Body of pancreas (tissue), 4 donors: Measurements from ENCODE around the gene PRPF18. TPM values are rescaled to one million over a fixed set of nuclear protein-coding genes. Genes with fewer than 3 reads are reported as not detected.

Experiments
- ATAC-seq: fragments of 150-250 bp; one replicate; pipeline ENCODE4 v1.9.1; 2016
- DNase-seq, 4 donors: peaks; one replicate each; pipeline ENCODE4 v3.0.0-alpha.2; 2019
- H3K27ac ChIP-seq, 4 donors: fragments of 200-600 bp; sonication (generic); 1 replicate in 3 of 4; 2 replicates in 1 of 4; pipeline versions ENCODE4 v1.5.1 to v1.6.1; 2016 to 2019; ENCODE audit warnings: mild to moderate bottlenecking in 1 of 4, mixed read lengths in 1 of 4, moderate library complexity in 1 of 4
- H3K27me3 ChIP-seq, 2 donors: fragments of 200-600 bp; sonication (generic); one replicate each; pipeline ENCODE4 v1.6.0; 2016; ENCODE audit warnings: mild to moderate bottlenecking in 1 of 2
- H3K36me3 ChIP-seq, 2 donors: fragments of 200-600 bp; sonication (generic); replicated peaks in 1 of 2; 2 replicates each; pipeline ENCODE4 v1.5.1; 2016; ENCODE audit warnings: low read depth in 2 of 2; ENCODE audit not compliant: insufficient read depth in 1 of 2
- H3K4me1 ChIP-seq: fragments of 200-600 bp; sonication (generic); one replicate; pipeline ENCODE4 v1.6.0; 2016
- H3K4me3 ChIP-seq, 2 donors: fragments of 200-600 bp; sonication (generic); 1 replicate in 1 of 2; 2 replicates in 1 of 2; pipeline ENCODE4 v1.5.1; 2016 to 2019
- H3K9me3 ChIP-seq, 3 donors: fragments of 200-600 bp; sonication (generic); 1 replicate in 2 of 3; 2 replicates in 1 of 3; pipeline ENCODE4 v1.5.1; 2016
- CTCF ChIP-seq, 7 experiments: fragments of 450-650 bp in 4 of 7; fragments of 200-600 bp in 3 of 7; sonication (generic) in 3 of 7; IDR thresholded peaks; one replicate each; pipeline ENCODE4 v1.5.1; 2016 to 2019; ENCODE audit warnings: antibody characterized with exemption in 7 of 7
- POLR2A ChIP-seq, 3 donors: fragments of 450-650 bp; IDR thresholded peaks; one replicate each; pipeline ENCODE4 v1.6.1; 2016; ENCODE audit warnings: antibody characterized with exemption in 3 of 3, mild to moderate bottlenecking in 2 of 3
- WGBS, 2 donors: methylation state at CpG; one replicate each; pipeline ENCODE4 v1.1.5; 2017; 5-methylcytosine and 5-hydroxymethylcytosine counted together
- intact Hi-C: fragments of 100-400 bp; cut with DNase I; formaldehyde crosslinking; loops from one replicate; pipeline ENCODE4 v1.15.1; 2023
- total RNA-seq, 2 donors: library from RNA; depleted of rRNA; stranded (reverse); fragments of >200 nt; gene quantifications; one replicate each; pipeline ENCODE4 v1.1.0, GENCODE V29; 2016

The PRPF18 gene
- total RNA-seq, 2 donors from 2014 or later: 13.8 to 22.8 TPM

DNA sequence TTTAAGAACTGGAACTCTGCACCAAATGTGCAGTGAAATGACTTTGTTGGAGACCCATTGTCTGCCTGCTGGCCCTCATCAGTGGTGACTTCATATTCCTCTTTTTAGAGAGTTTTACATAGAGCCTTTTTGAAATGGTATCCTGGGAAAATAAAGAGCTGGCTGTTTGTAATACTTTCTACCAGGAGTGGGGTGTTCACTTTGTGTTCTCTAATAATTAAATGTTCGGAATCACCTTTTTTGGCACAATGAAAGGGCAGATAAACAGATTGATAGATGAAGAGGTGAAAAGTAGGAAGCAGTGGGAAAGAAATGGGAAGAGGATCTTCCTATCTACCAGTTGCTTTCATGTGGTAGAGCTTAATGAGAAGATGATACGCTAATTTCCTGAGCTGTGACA lies 55.5 kb downstream of the PRPF18 start:
- TF ChIP-seq CTCF (IDR thresholded peaks at IDR 0.05) (no peak), POLR2A (IDR thresholded peaks at IDR 0.05) (no peak)
- peaks cover 7% of the 10 kb centered on the region for H3K4me1 ChIP-seq
- no peak overlapping the region for H3K4me3 ChIP-seq
- ATAC-seq (no peak), DNase-seq (no peak)
- H3K27me3 ChIP-seq: no peaks in the 10 kb centered on the region
- no peak overlapping the region for H3K27ac ChIP-seq
- H3K9me3 ChIP-seq: no peaks in the 10 kb centered on the region
- 96 to 98% methylated on average over 2 of the region's 2 CpGs for WGBS, 2 donors
- intact Hi-C loops: no loop called here
- peaks cover 5 to 11% of the 10 kb centered on the region in 2 donors for H3K36me3 ChIP-seq

- Histone ChIP-seq H3K9me3 (no peaks in the 10 kb centered on the region), H3K36me3 (peaks cover 5 to 12% of the 10 kb centered on the region in 2 donors), H3K27ac (no peak overlapping the region), H3K27me3 (no peaks in the 10 kb centered on the region), H3K4me3 (no peak overlapping the region), H3K4me1 (no peaks in the 10 kb centered on the region)
- intact Hi-C loops: no loop called here
- TF ChIP-seq CTCF (IDR thresholded peaks at IDR 0.05) (no peak), POLR2A (IDR thresholded peaks at IDR 0.05) (no peak)
- ATAC-seq: no peak
- WGBS, 2 donors: 88 to 96% methylated on average over 7 of the region's 7 CpGs
- DNase-seq: no peak
These were observed 56.3 kb downstream of the PRPF18 start for GRCh38 chr10:13643016-13643415.

DNA sequence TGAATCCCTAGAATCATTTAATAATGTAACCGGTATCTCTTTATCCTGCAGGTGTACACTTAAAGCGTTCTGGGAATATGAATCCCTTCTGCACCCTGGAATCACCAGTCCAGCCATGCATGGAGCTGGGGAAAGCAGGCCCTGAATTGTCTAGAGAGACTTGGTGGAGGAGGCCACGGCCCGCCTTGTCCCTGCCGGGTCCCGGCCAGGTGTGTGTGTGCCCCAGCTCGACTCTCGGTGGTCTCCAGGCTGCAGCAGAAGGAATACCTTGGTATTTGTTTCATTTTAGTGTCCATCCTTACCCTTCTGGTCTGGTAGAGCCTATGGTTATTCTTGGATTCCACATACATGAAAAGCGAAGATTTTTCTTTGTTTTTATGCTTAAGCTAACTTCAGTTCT lies 58.1 kb downstream of the PRPF18 start:
- no peak for DNase-seq
- H3K27ac ChIP-seq: no peak overlapping the region
- ATAC-seq: no peak
- peaks cover 5 to 12% of the 10 kb centered on the region in 2 donors for H3K36me3 ChIP-seq
- intact Hi-C loops: no loop called here
- H3K4me1 ChIP-seq: no peaks in the 10 kb centered on the region
- H3K4me3 ChIP-seq: no peak overlapping the region
- TF ChIP-seq POLR2A (IDR thresholded peaks at IDR 0.05) (no peak), CTCF (IDR thresholded peaks at IDR 0.05) (no peak)
- H3K9me3 ChIP-seq: no peaks in the 10 kb centered on the region
- no peaks in the 10 kb centered on the region for H3K27me3 ChIP-seq
- 91 to 95% methylated on average over 9 of the region's 9 CpGs for WGBS, 2 donors

DNA sequence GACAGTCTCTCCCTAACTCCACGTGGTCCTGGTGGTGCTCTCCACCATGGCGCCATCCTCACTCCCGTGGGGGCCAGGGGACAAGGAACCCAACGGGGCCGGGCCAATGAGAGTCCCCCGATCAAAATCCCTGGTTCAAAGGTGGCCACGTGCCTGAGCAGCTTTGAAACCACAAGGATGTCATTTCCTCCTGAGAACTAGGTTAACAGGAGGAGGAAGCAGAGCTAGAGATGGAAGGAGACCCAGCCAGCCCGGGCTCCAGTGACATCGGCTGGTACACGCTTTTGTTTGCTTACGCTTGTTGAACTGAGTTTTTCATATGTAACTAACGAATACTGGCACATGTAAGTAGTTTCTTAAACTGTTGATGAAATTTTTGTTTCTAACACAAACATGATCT lies 61.7 kb downstream of the PRPF18 start:
- no peaks in the 10 kb centered on the region for H3K4me1 ChIP-seq
- H3K4me3 ChIP-seq: no peak overlapping the region
- WGBS, 2 donors: 85 to 88% methylated on average over 12 of the region's 12 CpGs
- no peak for DNase-seq
- intact Hi-C loops: no loop called here
- ATAC-seq: no peak
- no peak overlapping the region for H3K27ac ChIP-seq
- H3K36me3 ChIP-seq: peaks cover 5 to 17% of the 10 kb centered on the region in 2 donors
- H3K9me3 ChIP-seq: no peaks in the 10 kb centered on the region
- TF ChIP-seq POLR2A (IDR thresholded peaks at IDR 0.05): no peak
- no peak for TF ChIP-seq CTCF (IDR thresholded peaks at IDR 0.05)
- H3K27me3 ChIP-seq: no peaks in the 10 kb centered on the region

DNA sequence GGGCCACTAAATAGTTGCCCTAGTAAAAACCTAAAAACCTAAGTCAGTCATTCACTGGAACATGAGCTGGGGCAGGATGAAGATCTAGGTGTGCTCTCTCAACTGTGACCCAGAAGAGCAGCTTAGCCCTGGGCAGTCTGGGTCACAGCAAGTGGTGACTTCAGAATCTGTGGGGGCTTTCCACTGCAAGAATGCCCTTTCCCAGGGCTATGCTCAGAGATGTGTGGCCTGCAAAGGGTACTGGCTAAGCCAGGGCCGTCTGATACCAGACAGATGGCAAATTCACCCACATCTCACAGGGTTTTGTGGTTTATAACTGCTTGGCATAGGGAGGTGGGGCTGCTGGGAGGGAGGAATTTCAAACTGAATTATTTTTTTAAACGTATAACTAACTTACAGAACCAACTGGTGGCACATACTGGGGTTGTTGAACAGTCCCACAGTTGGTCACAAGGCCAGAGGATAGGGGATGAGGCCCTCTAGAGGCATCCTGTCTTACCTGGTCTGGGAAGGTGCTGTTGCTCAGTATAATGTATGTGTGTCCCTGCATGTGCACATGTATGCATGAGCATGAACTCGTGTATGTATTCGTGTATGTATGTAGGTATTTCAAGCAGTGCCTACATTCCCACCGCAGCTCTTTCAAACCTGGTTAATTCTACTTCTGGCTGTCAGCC lies 63.2 kb downstream of the PRPF18 start:
- ATAC-seq: no peak
- H3K9me3 ChIP-seq: no peaks in the 10 kb centered on the region
- no peak overlapping the region for H3K27ac ChIP-seq
- no peak overlapping the region for H3K4me3 ChIP-seq
- no peak for DNase-seq
- no peaks in the 10 kb centered on the region for H3K4me1 ChIP-seq
- intact Hi-C loops: no loop called here
- 55 to 60% methylated on average over 5 of the region's 5 CpGs for WGBS, 2 donors
- peaks cover 5 to 28% of the 10 kb centered on the region in 2 donors for H3K36me3 ChIP-seq
- H3K27me3 ChIP-seq: no peaks in the 10 kb centered on the region
- TF ChIP-seq POLR2A (IDR thresholded peaks at IDR 0.05) (no peak), CTCF (IDR thresholded peaks at IDR 0.05) (no peak)
